ENCODE results near the gene CASKIN2.
"Not testable (repeated sequence)": the region's sequence is repeated elsewhere in the genome, so short reads cannot be mapped to it uniquely, and the experiment has no call there.

Gene CASKIN2

DNA sequence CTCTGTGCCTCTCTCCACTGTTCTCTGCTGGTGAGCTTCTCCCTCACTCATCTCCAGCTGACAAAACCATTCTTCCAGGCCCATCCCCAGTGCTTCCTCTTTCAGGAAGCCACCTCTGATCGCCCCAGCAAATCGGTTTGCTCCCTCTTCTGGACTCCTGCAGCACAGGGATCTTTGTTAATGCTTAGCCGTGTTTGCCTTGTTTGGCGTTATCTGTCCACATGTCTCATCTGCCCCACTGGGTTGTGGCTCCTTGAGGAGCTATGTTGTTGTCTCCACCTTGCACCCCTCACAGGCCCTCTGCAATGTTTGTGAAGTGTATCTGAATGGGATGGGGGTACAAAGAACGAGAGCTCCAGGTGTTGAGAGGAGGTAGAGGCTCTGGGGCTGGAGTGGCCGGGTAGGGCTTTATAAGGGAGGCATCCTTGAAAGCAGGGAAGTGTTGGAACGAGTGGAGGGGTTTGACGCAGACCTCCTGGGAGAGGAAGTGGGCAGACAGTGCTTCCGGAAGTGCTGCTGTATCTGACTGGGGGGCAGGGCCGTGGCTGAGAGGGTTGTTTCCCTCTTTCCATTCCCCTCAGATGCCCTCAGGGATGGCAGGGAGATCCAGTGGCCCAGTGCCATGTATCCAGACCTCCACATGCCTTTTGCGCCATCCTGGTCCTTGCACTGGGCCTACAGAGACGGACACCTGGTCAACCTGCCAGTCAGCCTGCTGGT lies 27.8 kb downstream of the CASKIN2 start:
- FAIRE-seq = no peak

DNA sequence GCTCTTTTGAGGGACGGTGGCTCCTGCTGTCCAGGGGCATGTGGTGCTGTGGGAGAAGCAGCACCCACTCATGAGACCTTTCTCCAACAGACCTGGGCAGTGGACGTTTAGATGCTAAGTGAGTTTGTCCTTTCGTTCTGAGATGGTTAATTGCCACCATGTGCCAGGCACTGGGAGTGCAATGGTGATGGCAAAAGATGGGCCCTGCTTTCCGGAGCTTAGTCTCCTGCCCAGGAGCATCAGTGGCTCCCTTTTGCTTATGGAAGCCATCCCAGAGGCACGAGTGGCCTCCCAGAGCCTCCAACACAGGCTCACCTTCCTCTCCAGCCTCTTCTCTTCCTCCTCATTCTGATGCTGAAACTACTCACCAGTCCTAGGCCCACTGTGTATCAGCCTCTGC lies 28.4 kb downstream of the CASKIN2 start:
- FAIRE-seq = no peak

DNA sequence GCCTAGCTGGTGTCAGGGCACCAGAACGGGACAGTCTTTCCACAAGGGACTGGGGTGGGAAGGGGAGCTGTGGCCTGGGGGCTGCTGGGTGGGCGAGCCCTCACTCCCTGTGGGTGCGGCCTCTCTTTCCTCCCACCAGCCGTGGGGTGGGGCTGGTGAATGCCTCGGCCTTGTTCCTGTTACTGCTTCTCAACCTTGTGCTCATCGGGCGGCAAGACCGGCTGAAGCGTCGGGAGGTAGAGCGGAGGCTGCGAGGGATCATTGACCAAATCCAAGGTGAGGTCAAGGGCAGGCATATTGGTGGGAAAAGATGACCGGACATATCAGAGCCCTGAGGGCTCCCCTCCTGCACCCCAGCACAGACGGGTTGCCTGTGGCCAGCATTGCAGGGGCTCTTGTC lies 29.2 kb downstream of the CASKIN2 start:
- FAIRE-seq = no peak

- FAIRE-seq = no peak
Measured at GRCh38 chr17:75485688-75486087, 29.6 kb downstream of the CASKIN2 start.

- FAIRE-seq = no peak
Measured at GRCh38 chr17:75482098-75482942, 33.0 kb downstream of the CASKIN2 start.

- no peak for FAIRE-seq
Measured at GRCh38 chr17:75481194-75482068, 33.9 kb downstream of the CASKIN2 start.

DNA sequence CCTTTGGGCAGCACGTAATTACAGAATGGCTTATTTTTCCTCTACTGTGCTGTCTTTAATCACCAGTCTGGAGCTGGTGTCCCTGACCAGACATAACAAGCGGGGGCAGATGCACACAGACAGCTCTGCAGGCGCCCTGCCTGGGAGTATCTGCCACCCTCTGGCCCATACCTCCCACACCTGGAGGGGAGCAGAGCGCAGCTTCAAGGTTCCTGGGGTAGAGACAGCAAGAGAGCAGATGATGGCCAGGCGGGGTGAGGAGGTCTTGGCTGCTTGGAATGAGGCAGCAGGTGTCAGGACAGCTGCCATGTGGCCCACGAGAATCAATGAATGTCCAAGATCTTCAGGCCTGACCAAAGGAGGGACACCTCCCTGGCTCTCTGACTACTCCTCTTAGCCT lies 35.1 kb downstream of the CASKIN2 start:
- no peak for FAIRE-seq

GRCh38 chr17:75478508-75478907 lies 36.8 kb downstream of the CASKIN2 start:
- no peak for FAIRE-seq

GRCh38 chr17:75477490-75477862 lies 37.9 kb downstream of the CASKIN2 start:
- not testable (repeated sequence) for FAIRE-seq

GRCh38 chr17:75476752-75477489 lies 38.4 kb downstream of the CASKIN2 start:
- FAIRE-seq = no peak

DNA sequence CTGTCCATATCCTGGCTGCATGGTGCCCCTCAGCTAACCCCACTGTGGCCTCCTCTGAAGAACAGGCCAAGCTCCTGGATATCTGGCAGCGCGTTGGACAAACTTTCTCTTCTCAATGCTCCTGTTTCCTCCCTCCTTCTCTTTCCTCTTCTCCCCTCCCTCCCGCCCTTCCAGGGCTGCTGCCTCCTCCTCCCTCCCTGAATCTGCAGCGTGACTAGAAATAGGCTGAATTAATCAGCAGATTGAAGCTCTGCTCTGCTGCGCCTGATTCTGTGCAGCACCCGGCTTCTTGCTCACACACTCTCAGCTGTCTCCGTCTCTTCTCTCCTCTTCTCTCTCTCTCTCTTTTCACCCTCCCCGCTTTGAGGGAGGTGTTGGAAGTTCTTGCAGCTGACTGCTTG lies 39.1 kb downstream of the CASKIN2 start:
- FAIRE-seq = no peak

DNA sequence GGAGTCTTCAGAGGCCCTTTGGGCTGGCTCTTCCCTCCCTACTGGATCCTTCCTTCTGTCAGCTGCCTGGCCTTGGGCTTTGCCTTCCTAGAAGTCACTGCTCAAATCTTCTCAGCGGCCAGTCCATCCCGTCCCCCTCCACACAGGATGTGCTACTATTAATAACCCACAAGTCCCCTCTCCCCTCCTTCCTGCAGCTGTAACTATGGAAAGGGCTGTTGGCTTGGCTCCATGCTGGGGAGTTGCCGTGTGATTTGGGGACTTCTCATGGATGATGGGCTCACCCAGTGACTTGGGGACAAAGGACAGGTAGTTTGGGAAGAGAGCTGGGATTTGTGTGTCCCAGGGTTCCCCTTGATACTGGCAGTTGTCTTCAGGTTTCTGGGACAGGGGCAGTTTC lies 39.5 kb downstream of the CASKIN2 start:
- FAIRE-seq = no peak

- no peak for FAIRE-seq
Measured at GRCh38 chr17:75475144-75475835, 40.0 kb downstream of the CASKIN2 start.

- FAIRE-seq = no peak
Measured at GRCh38 chr17:75474736-75475135, 40.6 kb downstream of the CASKIN2 start.

DNA sequence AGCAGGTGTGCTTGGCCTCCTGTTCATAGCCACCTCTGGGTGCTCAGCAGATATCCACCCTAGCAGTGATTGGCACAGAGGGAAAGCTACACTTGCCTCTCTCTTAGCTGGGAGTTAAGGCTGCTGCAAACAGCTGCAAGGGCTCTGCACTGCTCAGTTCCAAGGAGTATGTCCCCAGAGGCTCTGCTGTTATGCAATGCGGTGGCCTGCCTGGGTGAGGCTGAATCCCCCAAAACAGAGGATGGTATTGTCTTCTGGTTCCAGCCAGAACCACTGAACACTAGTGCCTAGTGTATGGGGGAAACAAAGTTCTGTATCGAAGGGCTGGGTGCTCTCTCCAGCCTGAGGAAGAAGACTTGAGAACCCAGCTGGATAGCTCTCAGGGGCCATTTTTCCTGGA lies 42.1 kb downstream of the CASKIN2 start:
- no peak for FAIRE-seq

GRCh38 chr17:75472119-75472518 lies 43.2 kb downstream of the CASKIN2 start:
- FAIRE-seq = no peak

GRCh38 chr17:75471207-75471606 lies 44.1 kb downstream of the CASKIN2 start:
- FAIRE-seq = no peak

- no peak for FAIRE-seq
Measured at GRCh38 chr17:75468779-75469373, 46.5 kb downstream of the CASKIN2 start.

DNA sequence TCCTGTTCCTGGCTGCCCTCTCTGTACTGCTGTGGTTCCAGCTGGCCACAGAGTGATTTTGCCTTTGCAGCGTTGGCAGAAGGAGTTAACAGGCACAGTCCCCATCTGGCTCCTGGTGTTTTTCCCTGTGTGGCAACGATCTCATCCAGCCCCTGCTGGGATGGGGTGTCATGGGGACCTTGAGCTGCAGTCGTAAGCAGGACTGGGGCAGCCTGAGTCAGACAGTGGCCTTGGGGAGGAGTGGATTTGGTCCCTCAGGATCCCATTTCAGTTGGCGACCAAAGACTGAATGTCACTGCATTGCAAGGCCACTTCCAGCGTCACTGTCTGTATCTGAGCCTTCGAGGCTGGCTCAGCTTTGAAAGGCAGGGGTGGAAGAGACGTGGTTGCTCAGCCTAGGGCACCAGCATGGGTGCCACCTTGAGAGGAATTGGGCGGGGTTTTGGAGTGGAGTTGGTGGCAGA lies 47.0 kb downstream of the CASKIN2 start:
- no peak for FAIRE-seq

DNA sequence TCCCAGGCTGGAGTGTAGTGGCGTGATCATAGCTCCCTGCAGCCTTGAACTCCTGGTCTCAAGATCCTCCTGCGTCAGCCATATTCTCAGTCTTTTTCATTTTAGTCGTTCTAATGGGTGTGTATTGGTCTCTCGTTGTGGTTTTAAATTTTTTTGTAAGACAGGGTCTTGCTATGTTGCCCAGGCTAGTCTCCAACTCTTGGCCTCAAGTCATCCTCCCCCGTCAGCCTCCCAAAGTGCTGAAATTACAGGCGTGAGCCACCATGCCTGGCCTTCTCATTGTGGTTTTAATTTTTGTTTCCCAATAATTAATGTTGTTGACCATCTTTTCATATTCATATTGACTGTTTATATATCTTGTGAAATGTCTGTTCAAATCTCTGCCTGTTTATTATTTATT lies 50.3 kb downstream of the CASKIN2 start:
- FAIRE-seq = no peak

- FAIRE-seq = no peak
Measured at GRCh38 chr17:75463603-75464002, 51.7 kb downstream of the CASKIN2 start.

Data from endometrium (tissue), 2 donors.